DLD1 (cell line): ENCODE measurements around the gene MT1A.
"Not testable (repeated sequence)": the region's sequence is repeated elsewhere in the genome, so short reads cannot be mapped to it uniquely, and the experiment has no call there.

Experiments used
- in situ Hi-C: cut with HindIII; loops from 2 replicates; pipeline ENCODE4 v1.10.0; 2017; ENCODE audit warnings: low sequenced_read_pairs

MT1A gene

GRCh38 chr16:56610017-56610608 is 28.4 kb upstream of the MT1A start:
- in situ Hi-C loops: loop anchor here (5.0 kb wide), 1 partner anchor 57 kb away; the partner anchor contains the start of genes MT1G and MT1H

- in situ Hi-C loops: loop anchor here (5.0 kb wide), 1 partner anchor 57 kb away; the partner anchor contains the start of genes MT1G and MT1H
These were observed 27.8 kb upstream of the MT1A start for GRCh38 chr16:56610609-56611111.

- in situ Hi-C loops: loop anchor here (5.0 kb wide), 1 partner anchor 56 kb away; the partner anchor contains the start of genes MT1G and MT1H
These were observed 27.1 kb upstream of the MT1A start for GRCh38 chr16:56611281-56611833.

- in situ Hi-C loops: loop anchor here (5.0 kb wide), 1 partner anchor 54 kb away; the partner anchor contains the start of genes MT1G and MT1H
These were observed 24.8 kb upstream of the MT1A start for GRCh38 chr16:56613706-56614105.

- in situ Hi-C loops: loop anchor here (5.0 kb wide), 1 partner anchor 53 kb away; the partner anchor contains the start of genes MT1G and MT1H
These were observed 23.9 kb upstream of the MT1A start for GRCh38 chr16:56614549-56614991.

GRCh38 chr16:56615353-56615752 is 23.1 kb upstream of the MT1A start:
- in situ Hi-C loops: no loop called here

GRCh38 chr16:56616608-56617211 is 21.8 kb upstream of the MT1A start:
- in situ Hi-C loops: no loop called here

- in situ Hi-C loops: no loop called here
These were observed 21.0 kb upstream of the MT1A start for GRCh38 chr16:56617212-56618085.

GRCh38 chr16:56618138-56618537 is 20.3 kb upstream of the MT1A start:
- in situ Hi-C loops: no loop called here

GRCh38 chr16:56620339-56620897 is 18.0 kb upstream of the MT1A start:
- in situ Hi-C loops: no loop called here

GRCh38 chr16:56621665-56622445 is 16.6 kb upstream of the MT1A start:
- in situ Hi-C loops: not testable (repeated sequence)

- in situ Hi-C loops: not testable (repeated sequence)
These were observed 15.3 kb upstream of the MT1A start for GRCh38 chr16:56623184-56623583.

- in situ Hi-C loops: no loop called here
These were observed 14.8 kb upstream of the MT1A start for GRCh38 chr16:56623637-56624036.

- in situ Hi-C loops: no loop called here
These were observed 13.1 kb upstream of the MT1A start, which contains the start of gene MT1E for GRCh38 chr16:56625140-56625942. Gene MT1E (plus strand): TSS chr16:56625781. CDS start chr16:56625852, 71 bp downstream.

GRCh38 chr16:56625943-56626654 is 12.4 kb upstream of the MT1A start:
- in situ Hi-C loops: no loop called here

- in situ Hi-C loops: no loop called here
These were observed 11.8 kb upstream of the MT1A start for GRCh38 chr16:56626685-56627084.

- in situ Hi-C loops: no loop called here
These were observed 9.7 kb upstream of the MT1A start for GRCh38 chr16:56628486-56629350.
